Nephron progenitor cell (in vitro differentiated cells): Measurements from ENCODE around the gene LMAN2L.

Source experiments
- DNase-seq: peaks from one replicate; pipeline ENCODE4 v3.0.0; 2021
- H3K27ac Mint-ChIP-seq: 2 replicates; pipeline ENCODE4 v1.8.0; 2021; ENCODE audit warnings: mild to moderate bottlenecking, moderate library complexity, mixed read lengths
- H3K27me3 Mint-ChIP-seq: 2 replicates; pipeline ENCODE4 v1.8.0; 2021; ENCODE audit warnings: mild to moderate bottlenecking, low read depth, mixed read lengths; ENCODE audit not compliant: poor library complexity
- H3K36me3 Mint-ChIP-seq: 2 replicates; pipeline ENCODE4 v1.8.0; 2021; ENCODE audit warnings: low read depth, mixed read lengths
- H3K4me1 Mint-ChIP-seq: 2 replicates; pipeline ENCODE4 v1.8.0; 2021; ENCODE audit warnings: mixed read lengths
- H3K4me3 Mint-ChIP-seq: 2 replicates; pipeline ENCODE4 v1.8.0; 2021; ENCODE audit warnings: mild to moderate bottlenecking, moderate library complexity, mixed read lengths
- H3K9me3 Mint-ChIP-seq: 2 replicates; pipeline ENCODE4 v1.8.0; 2021; ENCODE audit warnings: mild to moderate bottlenecking, moderate library complexity, mixed read lengths
- TF ChIP-seq, protein P1 (sequence below): fragments of 200-600 bp; sonication (generic); IDR thresholded peaks from 2 replicates; pipeline ENCODE4 v1.5.0; 2021; ENCODE audit warnings: antibody characterized with exemption

Gene LMAN2L

DNA sequence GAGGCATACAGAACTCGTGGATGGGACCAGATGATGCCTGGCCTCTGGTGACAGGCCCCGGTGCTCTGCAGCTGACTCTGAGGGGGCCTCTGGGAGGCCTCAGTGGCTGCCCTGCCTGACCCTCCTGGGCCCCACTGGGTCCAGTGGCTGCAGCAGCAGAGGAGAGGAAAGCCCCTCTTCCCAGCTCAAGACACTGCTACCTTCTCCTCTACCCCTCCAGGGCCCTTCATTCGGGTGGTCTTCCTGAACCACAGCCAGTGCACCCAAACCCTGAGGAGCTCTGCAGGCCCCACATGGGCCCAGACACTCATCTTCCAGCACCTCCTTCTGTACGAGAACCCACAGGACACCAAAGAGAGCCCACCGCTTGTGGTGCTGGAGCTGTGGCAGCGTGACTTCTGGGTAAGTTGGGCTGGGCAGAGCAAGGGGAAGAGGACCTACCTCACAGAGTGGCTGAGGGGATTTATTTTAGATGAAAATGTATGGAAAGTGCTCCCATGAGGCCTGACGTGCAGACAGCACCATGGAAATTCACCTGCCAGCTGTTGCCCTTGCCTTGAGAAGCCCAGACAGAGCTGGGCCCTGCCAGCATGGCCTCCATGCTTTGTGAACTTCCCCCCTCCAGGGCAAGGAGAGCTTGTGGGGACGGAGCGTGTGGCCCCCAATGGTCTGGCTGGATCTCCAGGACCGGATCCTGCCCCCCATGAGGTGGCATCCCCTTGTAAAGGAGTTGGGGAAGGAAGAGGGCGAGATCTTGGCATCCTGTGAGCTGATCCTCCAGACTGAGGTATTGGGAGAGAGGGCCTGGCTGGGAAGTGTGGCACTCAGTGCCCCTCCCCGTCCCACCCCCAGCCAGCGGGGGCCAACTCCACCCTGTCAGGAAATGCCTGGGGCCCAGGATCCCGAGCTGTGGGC is 46.3 kb downstream of the LMAN2L start:
- Mint-ChIP-seq H3K27me3 (no peaks in the 10 kb centered on the region), H3K4me1 (peaks cover 26% of the 10 kb centered on the region), H3K9me3 (no peaks in the 10 kb centered on the region), H3K4me3 (no peak overlapping the region), H3K27ac (no peak overlapping the region), H3K36me3 (no peaks in the 10 kb centered on the region)
- DNase-seq: no peak
- TF ChIP-seq, protein P1, sequence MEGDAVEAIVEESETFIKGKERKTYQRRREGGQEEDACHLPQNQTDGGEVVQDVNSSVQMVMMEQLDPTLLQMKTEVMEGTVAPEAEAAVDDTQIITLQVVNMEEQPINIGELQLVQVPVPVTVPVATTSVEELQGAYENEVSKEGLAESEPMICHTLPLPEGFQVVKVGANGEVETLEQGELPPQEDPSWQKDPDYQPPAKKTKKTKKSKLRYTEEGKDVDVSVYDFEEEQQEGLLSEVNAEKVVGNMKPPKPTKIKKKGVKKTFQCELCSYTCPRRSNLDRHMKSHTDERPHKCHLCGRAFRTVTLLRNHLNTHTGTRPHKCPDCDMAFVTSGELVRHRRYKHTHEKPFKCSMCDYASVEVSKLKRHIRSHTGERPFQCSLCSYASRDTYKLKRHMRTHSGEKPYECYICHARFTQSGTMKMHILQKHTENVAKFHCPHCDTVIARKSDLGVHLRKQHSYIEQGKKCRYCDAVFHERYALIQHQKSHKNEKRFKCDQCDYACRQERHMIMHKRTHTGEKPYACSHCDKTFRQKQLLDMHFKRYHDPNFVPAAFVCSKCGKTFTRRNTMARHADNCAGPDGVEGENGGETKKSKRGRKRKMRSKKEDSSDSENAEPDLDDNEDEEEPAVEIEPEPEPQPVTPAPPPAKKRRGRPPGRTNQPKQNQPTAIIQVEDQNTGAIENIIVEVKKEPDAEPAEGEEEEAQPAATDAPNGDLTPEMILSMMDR: no peak

DNA sequence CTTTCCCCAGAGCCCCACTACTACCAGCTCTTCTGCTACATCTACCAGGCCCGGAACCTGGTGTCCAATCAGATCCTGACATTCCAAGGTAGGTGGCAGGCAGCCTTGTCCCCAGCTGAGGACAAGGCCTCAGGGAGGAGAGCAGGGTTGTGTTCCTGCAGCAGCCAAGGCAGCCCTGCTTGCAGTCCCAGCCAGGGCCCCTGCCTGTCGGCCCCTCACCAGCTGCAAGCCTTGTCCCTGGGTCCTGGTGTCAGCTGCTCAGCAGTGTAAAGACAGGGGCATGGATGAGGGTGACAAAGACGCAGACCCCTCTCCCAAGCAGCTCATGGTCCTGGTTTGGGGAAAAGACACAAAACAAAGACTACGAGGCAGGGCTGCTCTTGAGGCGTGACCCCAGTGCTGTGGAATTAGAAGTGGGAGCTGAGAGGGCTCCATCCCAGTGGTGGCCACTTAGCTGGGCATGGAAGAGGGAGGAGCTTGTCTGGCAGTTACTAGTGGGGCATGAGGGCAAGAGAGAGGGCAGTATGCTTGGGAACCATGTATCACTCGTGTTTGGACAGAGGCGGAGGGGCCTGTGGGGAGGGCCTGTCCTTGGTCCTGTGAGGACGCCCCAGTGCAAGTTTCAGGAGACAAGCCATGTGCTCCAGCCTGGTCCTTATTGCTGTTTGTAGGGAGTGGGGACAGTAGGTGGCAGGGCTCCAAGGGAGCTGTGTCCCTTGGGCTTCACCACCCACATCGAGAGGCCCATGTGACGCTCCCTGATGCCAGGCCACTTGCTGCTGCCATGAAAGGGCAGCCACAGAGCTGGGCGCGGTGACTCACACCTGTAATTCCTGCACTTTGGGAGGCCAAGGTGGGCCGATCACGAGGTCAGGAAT is 47.5 kb downstream of the LMAN2L start:
- Mint-ChIP-seq H3K36me3 (no peaks in the 10 kb centered on the region), H3K27ac (peak overlapping the region; percentile 82), H3K4me3 (no peak overlapping the region), H3K4me1 (peaks cover 30% of the 10 kb centered on the region), H3K9me3 (no peaks in the 10 kb centered on the region), H3K27me3 (no peaks in the 10 kb centered on the region)
- no peak for DNase-seq
- TF ChIP-seq, protein P1: no peak

DNA sequence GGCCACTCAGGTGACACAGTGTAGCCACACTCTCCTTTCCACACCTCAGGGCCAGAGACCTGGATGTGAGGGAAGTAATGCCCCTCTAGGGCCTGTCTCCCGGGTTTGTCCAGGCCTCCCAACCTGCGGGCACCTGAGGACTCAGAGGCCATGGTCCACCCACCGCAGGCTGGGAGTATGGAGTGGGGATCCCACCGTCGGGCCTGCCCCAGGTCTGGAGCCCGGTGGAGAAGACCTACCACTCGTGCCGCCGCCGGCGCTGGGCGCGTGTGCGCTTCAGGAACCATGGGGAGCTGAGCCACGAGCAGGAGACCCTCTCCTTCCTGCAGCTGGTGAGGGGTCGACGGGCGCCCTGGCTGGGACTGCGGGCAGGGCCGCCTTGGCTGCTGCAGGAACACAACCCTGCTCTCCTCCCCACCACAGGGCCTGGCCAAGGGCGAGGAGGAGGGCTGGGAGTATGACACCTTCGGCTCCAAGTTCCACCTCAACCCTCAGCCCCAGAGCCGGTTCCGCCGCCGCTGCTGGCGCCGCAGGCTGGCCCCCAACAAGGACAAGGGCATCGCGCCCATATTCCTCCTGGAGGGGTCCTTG is 48.7 kb downstream of the LMAN2L start:
- Mint-ChIP-seq H3K27me3 (no peaks in the 10 kb centered on the region), H3K4me1 (peaks cover 36% of the 10 kb centered on the region), H3K36me3 (no peaks in the 10 kb centered on the region), H3K27ac (no peak overlapping the region), H3K4me3 (no peak overlapping the region), H3K9me3 (no peaks in the 10 kb centered on the region)
- TF ChIP-seq, protein P1: no peak
- no peak for DNase-seq

DNA sequence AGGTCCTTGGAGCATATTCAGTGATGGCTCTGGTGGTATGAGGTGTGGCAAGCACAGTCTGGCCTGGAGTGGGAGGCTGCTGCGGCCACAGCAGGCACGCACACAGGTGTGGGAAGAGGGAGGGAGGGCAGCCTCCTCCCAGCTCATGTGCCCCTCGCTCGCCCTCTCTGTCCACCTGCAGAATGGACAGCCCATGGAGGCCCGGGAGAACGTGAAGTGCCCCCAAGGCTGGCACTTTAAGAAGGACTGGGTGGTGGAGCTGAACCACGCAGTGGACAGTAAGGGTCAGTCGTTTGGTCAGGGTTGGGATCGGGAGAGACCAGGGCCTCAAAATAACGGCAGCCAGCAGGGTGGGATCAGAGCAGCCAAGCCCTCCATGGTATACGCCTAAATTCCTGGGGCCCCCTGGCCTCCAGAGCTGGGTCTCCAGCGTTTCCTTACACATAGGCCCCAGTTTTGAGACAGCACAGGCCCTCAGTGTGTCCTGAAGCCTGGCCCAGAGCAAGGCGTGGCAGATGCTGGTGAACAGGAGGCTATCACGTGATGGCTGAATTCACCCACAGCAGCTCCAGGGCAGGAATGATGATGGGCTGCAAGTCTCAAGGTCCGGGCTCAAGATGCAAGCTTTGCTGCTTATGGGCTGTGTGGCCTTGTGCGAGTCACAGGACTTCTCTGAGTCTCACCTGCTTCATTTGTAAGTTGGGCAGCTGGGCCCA is 49.4 kb downstream of the LMAN2L start:
- Mint-ChIP-seq H3K4me3 (no peak overlapping the region), H3K36me3 (no peaks in the 10 kb centered on the region), H3K9me3 (no peaks in the 10 kb centered on the region), H3K4me1 (peaks cover 34% of the 10 kb centered on the region), H3K27me3 (no peaks in the 10 kb centered on the region), H3K27ac (peak overlapping the region; percentile 41)
- no peak for DNase-seq
- TF ChIP-seq, protein P1: no peak

DNA sequence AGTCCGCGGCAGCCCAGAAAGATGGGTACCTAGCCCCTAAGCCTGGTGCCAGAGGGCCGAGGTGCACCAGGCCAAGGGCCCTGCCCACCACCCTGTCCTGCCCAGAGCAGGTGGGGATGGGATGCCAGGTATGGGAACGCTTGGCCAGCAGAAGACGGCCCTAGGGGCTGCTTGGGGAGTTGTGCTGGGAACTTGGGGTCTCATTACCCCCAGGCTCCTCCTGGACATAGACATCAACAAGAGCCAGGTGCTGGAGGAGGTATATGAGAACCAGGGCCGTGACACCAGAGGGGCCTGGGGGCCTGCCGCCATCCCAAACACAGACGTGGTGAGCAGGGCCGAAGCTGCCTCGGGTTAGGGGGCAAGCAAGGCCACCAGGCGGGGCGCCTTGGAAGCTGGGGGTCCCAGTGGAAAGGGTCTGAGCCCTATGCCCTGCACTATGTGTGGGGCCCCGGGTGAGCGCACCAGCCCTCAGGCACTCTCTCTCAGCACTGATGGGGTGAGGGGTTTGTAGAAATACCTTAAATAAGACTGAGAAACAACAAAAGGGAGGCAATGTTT is 50.4 kb downstream of the LMAN2L start:
- TF ChIP-seq, protein P1: no peak
- no peak for DNase-seq
- Mint-ChIP-seq H3K36me3 (no peaks in the 10 kb centered on the region), H3K9me3 (no peaks in the 10 kb centered on the region), H3K27ac (no peak overlapping the region), H3K4me1 (peaks cover 32% of the 10 kb centered on the region), H3K4me3 (no peak overlapping the region), H3K27me3 (no peaks in the 10 kb centered on the region)
